B cell (primary cell): ENCODE measurements around the gene ARHGAP27.
"Not testable (repeated sequence)": the region's sequence is repeated elsewhere in the genome, so short reads cannot be mapped to it uniquely, and the experiment has no call there.

Source experiments
- CTCF ChIP-seq: fragments of 200-600 bp; IDR thresholded peaks from one replicate; pipeline ENCODE4 v1.8.0; 2022; ENCODE audit warnings: antibody characterized with exemption, mild to moderate bottlenecking
- EZH2 ChIP-seq: IDR thresholded peaks from 2 replicates; pipeline ENCODE4 v1.6.1; 2012; ENCODE audit warnings: borderline replicate concordance, low read depth, mild to moderate bottlenecking, moderate library complexity, low read length; ENCODE audit not compliant: insufficient read depth, poor library complexity, severe bottlenecking

GRCh38 chr17:45446872-45447625 lies 14.4 kb upstream of the ARHGAP27 start:
- TF ChIP-seq CTCF, EZH2: not testable (repeated sequence)
